GM12874 (cell line): ENCODE results near the gene ARHGEF28.
A peak's percentile ranks its signal among the peaks of the same experiment; 100 is the strongest.

Experiments
- CTCF ChIP-seq: IDR thresholded peaks from 2 replicates; pipeline ENCODE4 v1.5.1; 2011; ENCODE audit warnings: low read depth, mild to moderate bottlenecking, control low read depth, low read length, moderate library complexity; ENCODE audit not compliant: insufficient read depth

ARHGEF28 gene

DNA sequence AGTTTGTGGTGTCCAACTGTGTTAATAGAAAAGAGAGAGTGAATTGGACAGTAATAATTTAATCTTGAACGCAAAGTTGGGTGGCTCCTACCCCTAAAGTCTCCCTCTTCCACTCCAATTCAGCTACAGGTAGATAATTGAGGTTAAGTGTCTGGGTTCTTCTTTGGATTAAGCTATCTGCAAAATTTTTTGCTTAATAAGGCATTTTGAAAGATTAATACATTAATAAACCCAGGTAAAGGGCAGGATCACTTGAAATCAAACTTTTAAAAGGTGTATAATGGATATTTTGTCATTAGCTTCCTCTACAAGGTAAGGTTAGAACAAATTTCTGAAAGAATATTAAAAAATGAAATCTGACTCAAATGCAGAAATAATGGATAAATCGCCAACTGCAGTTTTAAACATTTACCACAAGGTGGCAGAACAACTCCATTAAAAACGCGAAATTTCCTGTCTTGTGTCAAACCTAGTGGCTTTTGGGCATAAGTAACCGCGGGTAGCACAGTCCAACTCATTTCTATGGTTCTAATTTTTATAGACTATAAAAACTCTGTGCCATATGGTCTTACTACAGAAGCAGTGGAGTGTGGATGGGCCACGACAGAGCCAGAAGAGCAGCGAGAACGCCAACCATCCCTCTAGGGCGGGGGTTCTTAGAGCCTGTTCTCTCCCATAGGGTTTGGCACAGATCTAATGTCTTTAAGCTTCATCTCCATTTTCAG, 276.5 kb downstream of the ARHGEF28 start:
- peak; percentile 33; the same call in 1 of the 2 replicates for TF ChIP-seq CTCF

GRCh38 chr5:73903169-73903568, 277.2 kb downstream of the ARHGEF28 start:
- no peak for TF ChIP-seq CTCF

GRCh38 chr5:73906277-73906676, 280.3 kb downstream of the ARHGEF28 start:
- TF ChIP-seq CTCF: no peak

- TF ChIP-seq CTCF: no peak
These were observed 281.2 kb downstream of the ARHGEF28 start for GRCh38 chr5:73907164-73907563.

DNA sequence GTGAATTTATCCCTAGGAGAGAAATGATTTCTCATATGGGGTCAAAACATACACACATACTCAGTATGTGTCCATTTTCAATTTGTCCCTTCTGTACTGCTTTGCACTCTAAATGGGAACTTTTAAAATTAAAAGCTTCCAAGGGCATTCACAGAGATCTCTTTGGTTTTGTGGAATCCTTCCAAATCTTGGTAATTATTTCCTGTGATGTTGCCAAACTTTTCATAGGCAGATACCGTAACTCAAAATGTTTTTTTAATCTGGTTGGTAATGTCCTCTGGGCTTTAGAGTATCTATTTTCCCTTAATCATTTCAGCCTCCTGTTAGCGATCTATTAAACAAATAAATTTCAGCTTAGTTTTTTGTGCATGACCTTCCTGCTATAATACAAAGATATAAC, 282.4 kb downstream of the ARHGEF28 start:
- no peak for TF ChIP-seq CTCF

DNA sequence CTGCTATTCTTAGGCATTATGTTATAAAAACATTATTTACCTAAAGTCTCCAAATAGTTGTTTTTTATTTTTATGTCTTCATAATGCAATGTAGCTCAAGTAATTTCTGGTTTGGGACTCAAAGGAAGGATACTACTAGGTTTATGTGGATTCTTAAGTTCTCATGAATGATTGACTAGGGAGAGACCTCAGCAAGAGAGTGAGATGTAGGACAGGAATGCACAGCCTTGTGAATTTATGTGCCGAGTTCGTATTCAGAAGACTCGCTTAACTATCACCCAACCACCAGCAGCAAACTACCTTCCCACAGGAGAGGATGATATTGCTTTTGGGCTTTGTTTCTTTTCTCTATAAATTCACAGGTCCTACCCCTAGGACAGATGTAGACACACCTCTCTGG, 282.9 kb downstream of the ARHGEF28 start:
- no peak for TF ChIP-seq CTCF

DNA sequence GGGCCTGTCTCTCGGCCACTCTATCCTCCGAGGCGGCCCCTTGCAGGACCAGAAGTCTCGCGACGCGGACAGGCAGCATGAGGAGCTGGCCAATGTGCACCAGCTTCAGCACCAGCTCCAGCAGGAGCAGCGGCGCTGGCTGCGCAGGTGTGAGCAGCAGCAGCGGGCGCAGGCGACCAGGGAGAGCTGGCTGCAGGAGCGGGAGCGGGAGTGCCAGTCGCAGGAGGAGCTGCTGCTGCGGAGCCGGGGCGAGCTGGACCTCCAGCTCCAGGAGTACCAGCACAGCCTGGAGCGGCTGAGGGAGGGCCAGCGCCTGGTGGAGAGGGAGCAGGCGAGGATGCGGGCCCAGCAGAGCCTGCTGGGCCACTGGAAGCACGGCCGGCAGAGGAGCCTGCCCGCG, 283.5 kb downstream of the ARHGEF28 start:
- TF ChIP-seq CTCF: no peak
